Measurements from ENCODE around the gene FGF11. TPM values are rescaled to one million over a fixed set of nuclear protein-coding genes. Genes with fewer than 3 reads are reported as not detected.

The FGF11 gene
- total and polyA plus RNA-seq, 2 of the 13 experiments (the other 11 are each of a cell fraction or from before 2014, with no cell fraction given): 0.20 to 7.6 TPM

- TF ChIP-seq ZNF382 (CRISPR knock-in tag; IDR thresholded peaks at IDR 0.05; ENCODE audit: borderline replicate concordance) (no peak), RFXANK (CRISPR knock-in tag; IDR thresholded peaks at IDR 0.05) (peak; percentile 78), SMARCC2 (IDR thresholded peaks at IDR 0.05) (no peak), ZNF792 (CRISPR knock-in tag; IDR thresholded peaks at IDR 0.05) (peak; percentile 94), ZNF550 (CRISPR knock-in tag; IDR thresholded peaks at IDR 0.05; ENCODE audit: borderline replicate concordance) (no peak), HOXA7 (CRISPR knock-in tag; IDR thresholded peaks at IDR 0.05) (no peak), ZFP91 (CRISPR knock-in tag; IDR thresholded peaks at IDR 0.05; ENCODE audit: borderline replicate concordance) (peak; percentile 84; the same call in 1 of the 2 replicates), E2F5 (CRISPR knock-in tag; conservative IDR thresholded peaks at IDR 0.05) (peak; percentile 94), ZNF598 (CRISPR knock-in tag; IDR thresholded peaks at IDR 0.05; ENCODE audit: borderline replicate concordance) (no peak), TAF15 (IDR thresholded peaks at IDR 0.05; ENCODE audit: low read depth, low read length, poor library complexity, severe bottlenecking) (peak; percentile 94), FOXO1 (CRISPR knock-in tag; IDR thresholded peaks at IDR 0.05) (peak; percentile 69), EZH2 (conservative IDR thresholded peaks at IDR 0.05; ENCODE audit: low read depth, low read length) (no peak), PAX8 (CRISPR knock-in tag; IDR thresholded peaks at IDR 0.05; ENCODE audit: borderline replicate concordance) (peak; percentile 82; the same call in 1 of the 2 replicates), ZNF143 (CRISPR knock-in tag; IDR thresholded peaks at IDR 0.05) (peak; percentile 86), ZNF546 (CRISPR knock-in tag; conservative IDR thresholded peaks at IDR 0.05) (peak; percentile 79; the same call in 1 of the 2 replicates), MEIS2 (CRISPR knock-in tag; IDR thresholded peaks at IDR 0.05) (peak; percentile 93), CBX1 (IDR thresholded peaks at IDR 0.05; ENCODE audit: low read depth) (peak; percentile 89), TAF1 (CRISPR knock-in tag; IDR thresholded peaks at IDR 0.05) (peak; percentile 99), ZBTB34 (CRISPR knock-in tag; IDR thresholded peaks at IDR 0.05) (no peak)
- TF ChIP-seq, protein P1, sequence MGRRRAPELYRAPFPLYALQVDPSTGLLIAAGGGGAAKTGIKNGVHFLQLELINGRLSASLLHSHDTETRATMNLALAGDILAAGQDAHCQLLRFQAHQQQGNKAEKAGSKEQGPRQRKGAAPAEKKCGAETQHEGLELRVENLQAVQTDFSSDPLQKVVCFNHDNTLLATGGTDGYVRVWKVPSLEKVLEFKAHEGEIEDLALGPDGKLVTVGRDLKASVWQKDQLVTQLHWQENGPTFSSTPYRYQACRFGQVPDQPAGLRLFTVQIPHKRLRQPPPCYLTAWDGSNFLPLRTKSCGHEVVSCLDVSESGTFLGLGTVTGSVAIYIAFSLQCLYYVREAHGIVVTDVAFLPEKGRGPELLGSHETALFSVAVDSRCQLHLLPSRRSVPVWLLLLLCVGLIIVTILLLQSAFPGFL (CRISPR knock-in tag; IDR thresholded peaks at IDR 0.05): no peak
- TF ChIP-seq, protein P2, sequence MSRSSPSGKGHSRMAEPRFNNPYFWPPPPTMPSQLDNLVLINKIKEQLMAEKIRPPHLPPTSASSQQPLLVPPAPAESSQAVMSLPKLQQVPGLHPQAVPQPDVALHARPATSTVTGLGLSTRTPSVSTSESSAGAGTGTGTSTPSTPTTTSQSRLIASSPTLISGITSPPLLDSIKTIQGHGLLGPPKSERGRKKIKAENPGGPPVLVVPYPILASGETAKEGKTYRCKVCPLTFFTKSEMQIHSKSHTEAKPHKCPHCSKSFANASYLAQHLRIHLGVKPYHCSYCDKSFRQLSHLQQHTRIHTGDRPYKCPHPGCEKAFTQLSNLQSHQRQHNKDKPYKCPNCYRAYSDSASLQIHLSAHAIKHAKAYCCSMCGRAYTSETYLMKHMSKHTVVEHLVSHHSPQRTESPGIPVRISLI (CRISPR knock-in tag; IDR thresholded peaks at IDR 0.05; ENCODE audit: borderline replicate concordance): peak; percentile 56; the same call in 1 of the 2 replicates
- TF ChIP-seq, protein P3, sequence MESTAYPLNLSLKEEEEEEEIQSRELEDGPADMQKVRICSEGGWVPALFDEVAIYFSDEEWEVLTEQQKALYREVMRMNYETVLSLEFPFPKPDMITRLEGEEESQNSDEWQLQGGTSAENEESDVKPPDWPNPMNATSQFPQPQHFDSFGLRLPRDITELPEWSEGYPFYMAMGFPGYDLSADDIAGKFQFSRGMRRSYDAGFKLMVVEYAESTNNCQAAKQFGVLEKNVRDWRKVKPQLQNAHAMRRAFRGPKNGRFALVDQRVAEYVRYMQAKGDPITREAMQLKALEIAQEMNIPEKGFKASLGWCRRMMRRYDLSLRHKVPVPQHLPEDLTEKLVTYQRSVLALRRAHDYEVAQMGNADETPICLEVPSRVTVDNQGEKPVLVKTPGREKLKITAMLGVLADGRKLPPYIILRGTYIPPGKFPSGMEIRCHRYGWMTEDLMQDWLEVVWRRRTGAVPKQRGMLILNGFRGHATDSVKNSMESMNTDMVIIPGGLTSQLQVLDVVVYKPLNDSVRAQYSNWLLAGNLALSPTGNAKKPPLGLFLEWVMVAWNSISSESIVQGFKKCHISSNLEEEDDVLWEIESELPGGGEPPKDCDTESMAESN (CRISPR knock-in tag; conservative IDR thresholded peaks at IDR 0.05): peak; percentile 83
Observed at GRCh38 chr17:7484067-7484918, 45.0 kb downstream of the FGF11 start, which contains the start of gene POLR2A (continued).

Data from HepG2 (cell line).